ENCODE results near the gene PTX4.

DNA sequence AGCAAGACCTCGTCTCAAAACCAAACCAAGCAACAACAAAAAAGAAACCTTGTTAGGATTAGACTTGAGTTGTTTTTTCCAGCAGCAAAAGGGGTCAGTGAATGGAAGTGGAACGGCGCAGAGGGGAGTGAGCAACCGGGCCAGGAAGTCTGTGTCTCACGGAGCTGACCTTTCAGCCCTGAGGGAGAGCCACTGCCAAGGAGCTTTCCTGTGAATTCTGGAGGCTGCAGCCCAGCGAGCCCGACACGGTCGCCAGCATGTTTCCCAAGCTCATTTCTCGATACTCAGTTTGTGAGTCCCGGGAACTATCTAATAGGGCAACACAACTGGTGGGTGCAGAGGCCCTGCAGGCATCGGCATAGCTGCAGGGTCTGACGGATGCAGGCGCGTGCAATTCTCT lies 24.0 kb upstream of the PTX4 start:
- TF ChIP-seq POLR2A (IDR thresholded peaks at IDR 0.05) (no peak), CTCF (IDR thresholded peaks at IDR 0.05) (no peak), POLR2AphosphoS5 (IDR thresholded peaks at IDR 0.05; ENCODE audit: insufficient read depth in 1 of 2, low read depth in 1 of 2) (no peak)
